Measurements from ENCODE around the gene IYD. TPM values are rescaled to one million over a fixed set of nuclear protein-coding genes. Genes with fewer than 3 reads are reported as not detected.

The IYD gene
- total RNA-seq, 1 experiment from 2014 or later: not detected

GRCh38 chr6:150406948-150407347, 38.1 kb downstream of the IYD start:
- Histone ChIP-seq H2AFZ (ENCODE audit: low read length) (no peak overlapping the region), H3K27ac (ENCODE audit: insufficient read length, low read depth, low read length) (no peak overlapping the region)

More at GRCh38 chr6:150406948-150407347, 38.1 kb downstream of the IYD start:
- Histone ChIP-seq H3K4ac (ENCODE audit: low read depth, low read length) (no peak overlapping the region), H2BK15ac (ENCODE audit: low read depth, low read length) (no peak overlapping the region), H3K4me2 (ENCODE audit: insufficient read depth, insufficient read length, low read length) (no peak overlapping the region), H3K79me1 (ENCODE audit: insufficient read depth, low read depth, low read length, poor library complexity, severe bottlenecking) (no peaks in the 10 kb centered on the region), H4K20me1 (ENCODE audit: control insufficient read depth, insufficient read depth, insufficient read length) (no peaks in the 10 kb centered on the region), H3K56ac (ENCODE audit: insufficient read length, low read depth, low read length) (no peak overlapping the region), H3K18ac (ENCODE audit: insufficient read length, low read depth, low read length) (no peak overlapping the region), H3K79me2 (ENCODE audit: insufficient read depth, low read length) (no peaks in the 10 kb centered on the region), H3K23me2 (ENCODE audit: insufficient read length, low read depth, low read length, poor library complexity, severe bottlenecking) (no peaks in the 10 kb centered on the region), H3T11ph (ENCODE audit: low read length) (no peak overlapping the region), H4K8ac (replicated peaks; ENCODE audit: insufficient read length, low read depth, low read length) (no peak overlapping the region), H3K23ac (ENCODE audit: insufficient read length, low read depth, low read length) (no peak overlapping the region), H3K9ac (ENCODE audit: extremely low read depth, insufficient read length, low read length) (no peak overlapping the region), H4K91ac (ENCODE audit: insufficient read length, low read depth, low read length) (no peak overlapping the region), H2BK20ac (ENCODE audit: low read depth, low read length, poor library complexity, severe bottlenecking) (no peak overlapping the region), H2BK120ac (ENCODE audit: low read depth, low read length, poor library complexity, severe bottlenecking) (no peak overlapping the region), H2AK5ac (ENCODE audit: insufficient read length, low read length) (no peak overlapping the region), H2BK5ac (ENCODE audit: insufficient read length, low read length) (no peak overlapping the region), H3K27me3 (ENCODE audit: insufficient read depth, low read length) (no peaks in the 10 kb centered on the region), H3K9me3 (ENCODE audit: control insufficient read depth, low read depth, low read length) (no peaks in the 10 kb centered on the region), H3K14ac (ENCODE audit: insufficient read depth, low read length) (no peak overlapping the region), H4K5ac (ENCODE audit: insufficient read length, low read depth, low read length) (no peak overlapping the region), H3K4me1 (ENCODE audit: insufficient read depth, low read length) (no peaks in the 10 kb centered on the region), H2BK12ac (ENCODE audit: insufficient read length, low read depth, low read length) (no peak overlapping the region)
- DNase-seq: no peak
- WGBS (ENCODE audit: extremely low coverage, insufficient read length, low lambda C conversion rate): no CpG with 5 or more reads among the region's 2 CpGs
- H3K4me3 Mint-ChIP-seq: no peak overlapping the region
- no peaks in the 10 kb centered on the region; a peak in 1 of 5 replicates for H3K9me3 Mint-ChIP-seq
- TF ChIP-seq CTCF (conservative IDR thresholded peaks at IDR 0.05): no peak
- no peaks in the 10 kb centered on the region for H3K36me3 Mint-ChIP-seq (ENCODE audit: insufficient read depth in 1 of 3, low read depth in 3 of 3)
- peaks cover 29% of the 10 kb centered on the region for H3K27me3 Mint-ChIP-seq (ENCODE audit: low read depth)
- no peaks in the 10 kb centered on the region for H3K4me1 Mint-ChIP-seq
- no peak overlapping the region for H3K27ac Mint-ChIP-seq
